Large intestine (tissue), 12 donors: ENCODE results near the gene GPATCH1. TPM values are rescaled to one million over a fixed set of nuclear protein-coding genes. Genes with fewer than 3 reads are reported as not detected.
"Not testable (repeated sequence)": the region's sequence is repeated elsewhere in the genome, so short reads cannot be mapped to it uniquely, and the experiment has no call there.

Source experiments
- DNase-seq, 2 donors: peaks; one replicate each; pipeline versions ENCODE4 v3.0.0 to v3.0.0-alpha.2; 2013
- H3K27ac ChIP-seq: one replicate; pipeline ENCODE4 v1.5.1; 2013; ENCODE audit warnings: low read length
- H3K27me3 ChIP-seq: 2 replicates; pipeline ENCODE4 v1.6.1; 2013; ENCODE audit warnings: low read length; ENCODE audit not compliant: control insufficient read depth, insufficient read depth
- H3K36me3 ChIP-seq: 2 replicates; pipeline ENCODE4 v1.6.1; 2013; ENCODE audit warnings: low read length; ENCODE audit not compliant: control insufficient read depth, insufficient read depth
- H3K4me1 ChIP-seq: one replicate; pipeline ENCODE4 v1.6.1; 2013; ENCODE audit warnings: low read length; ENCODE audit not compliant: control insufficient read depth, insufficient read depth
- H3K4me3 ChIP-seq: one replicate; pipeline ENCODE4 v1.5.1; 2013; ENCODE audit warnings: low read length
- H3K9me3 ChIP-seq: one replicate; pipeline ENCODE4 v1.6.1; 2013; ENCODE audit warnings: mild to moderate bottlenecking, low read depth, low read length, moderate library complexity; ENCODE audit not compliant: control insufficient read depth
- WGBS: methylation state at CpG from one replicate; pipeline ENCODE4 v1.1.5; 2013; ENCODE audit warnings: low lambda C conversion rate; ENCODE audit not compliant: insufficient coverage; 5-methylcytosine and 5-hydroxymethylcytosine counted together
- long read RNA-seq, 11 donors: transcript quantifications; one replicate each; lab custom pipeline, GENCODE V29; 2026
- polyA plus RNA-seq: library from polyadenylated mRNA; unstranded; fragments of 120-200 nt; gene quantifications from one replicate; pipeline ENCODE4 v1.2.1, GENCODE V29; 2013

The GPATCH1 gene, protein sequence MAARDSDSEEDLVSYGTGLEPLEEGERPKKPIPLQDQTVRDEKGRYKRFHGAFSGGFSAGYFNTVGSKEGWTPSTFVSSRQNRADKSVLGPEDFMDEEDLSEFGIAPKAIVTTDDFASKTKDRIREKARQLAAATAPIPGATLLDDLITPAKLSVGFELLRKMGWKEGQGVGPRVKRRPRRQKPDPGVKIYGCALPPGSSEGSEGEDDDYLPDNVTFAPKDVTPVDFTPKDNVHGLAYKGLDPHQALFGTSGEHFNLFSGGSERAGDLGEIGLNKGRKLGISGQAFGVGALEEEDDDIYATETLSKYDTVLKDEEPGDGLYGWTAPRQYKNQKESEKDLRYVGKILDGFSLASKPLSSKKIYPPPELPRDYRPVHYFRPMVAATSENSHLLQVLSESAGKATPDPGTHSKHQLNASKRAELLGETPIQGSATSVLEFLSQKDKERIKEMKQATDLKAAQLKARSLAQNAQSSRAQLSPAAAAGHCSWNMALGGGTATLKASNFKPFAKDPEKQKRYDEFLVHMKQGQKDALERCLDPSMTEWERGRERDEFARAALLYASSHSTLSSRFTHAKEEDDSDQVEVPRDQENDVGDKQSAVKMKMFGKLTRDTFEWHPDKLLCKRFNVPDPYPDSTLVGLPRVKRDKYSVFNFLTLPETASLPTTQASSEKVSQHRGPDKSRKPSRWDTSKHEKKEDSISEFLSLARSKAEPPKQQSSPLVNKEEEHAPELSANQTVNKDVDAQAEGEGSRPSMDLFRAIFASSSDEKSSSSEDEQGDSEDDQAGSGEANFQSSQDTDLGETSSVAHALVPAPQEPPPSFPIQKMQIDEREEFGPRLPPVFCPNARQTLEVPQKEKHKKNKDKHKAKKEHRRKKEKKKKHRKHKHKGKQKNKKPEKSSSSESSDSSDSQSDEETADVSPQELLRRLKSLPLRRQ
- 11.9 TPM for polyA plus RNA-seq
- long read RNA-seq, donor 1, partial matches to known transcripts: 0 of 2 reads
- long read RNA-seq, donor 1, other reads (novel, unspliced or antisense): 0 of 2 reads
- long read RNA-seq, donor 2, partial matches to known transcripts: 0 of 1 reads
- long read RNA-seq, donor 2, other reads (novel, unspliced or antisense): 0 of 1 reads
- long read RNA-seq, donor 3: 0 reads
- long read RNA-seq, donor 4: 0 reads
- long read RNA-seq, donor 5: 0 reads
- long read RNA-seq, donor 6: 0 reads
- long read RNA-seq, donor 7: 0 reads
- long read RNA-seq, donor 8: 0 reads
- long read RNA-seq, donor 9, partial matches to known transcripts: 0 of 1 reads
- long read RNA-seq, donor 9, other reads (novel, unspliced or antisense): 0 of 1 reads
- long read RNA-seq, donor 10, partial matches to known transcripts: 0 of 1 reads
- long read RNA-seq, donor 10, other reads (novel, unspliced or antisense): 0 of 1 reads
- long read RNA-seq, donor 11: 0 reads

DNA sequence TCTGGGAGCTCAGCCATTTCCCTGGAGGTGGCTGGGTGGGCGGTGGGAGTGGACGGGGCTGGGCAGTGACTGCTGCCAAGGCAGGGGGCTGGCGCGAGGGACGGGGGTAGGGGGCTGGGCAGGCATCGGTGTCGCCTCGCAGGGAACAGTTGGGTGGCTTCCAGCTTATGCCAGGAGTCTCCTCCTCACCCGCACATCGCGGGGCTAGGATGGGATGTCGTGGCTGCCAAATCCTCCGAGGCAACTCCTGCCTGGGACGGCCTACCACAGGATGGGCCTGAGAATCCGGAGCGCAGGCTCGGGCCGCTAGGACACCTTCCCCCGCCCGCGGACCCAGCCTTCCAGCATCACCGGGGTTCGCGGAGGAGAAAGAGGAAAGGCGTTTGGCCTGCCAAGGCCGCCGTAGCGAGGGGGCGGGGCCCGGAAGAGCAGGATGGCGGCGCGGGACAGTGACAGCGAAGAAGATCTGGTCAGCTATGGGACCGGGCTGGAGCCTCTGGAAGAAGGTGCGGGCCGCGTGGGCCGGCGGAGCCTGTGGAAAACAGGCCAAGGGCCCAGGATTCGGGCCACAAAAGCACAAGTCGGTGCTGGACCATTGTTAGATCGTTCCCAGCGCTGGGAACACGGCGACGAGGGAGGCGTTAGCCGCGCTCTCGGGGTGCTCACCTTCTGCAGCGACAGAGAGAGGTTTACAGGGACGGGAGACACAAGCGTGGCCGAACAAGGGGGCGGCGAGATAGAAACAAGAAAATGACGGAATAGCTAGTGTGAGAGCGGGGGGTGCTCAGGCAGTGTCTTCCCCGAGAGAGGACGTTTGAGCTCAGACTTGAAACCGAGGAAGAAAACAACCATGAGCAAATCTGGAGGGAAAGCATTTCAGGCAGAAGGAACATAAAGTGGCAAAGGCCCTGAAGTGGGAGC is at the start of gene GPATCH1:
TSS of gene GPATCH1 (plus strand) at position 421 of the 921 bp plus-strand sequence. CDS start at position 434, 13 bp downstream.
- Histone ChIP-seq H3K36me3 (no peaks in the 10 kb centered on the region), H3K27me3 (no peaks in the 10 kb centered on the region), H3K9me3 (no peaks in the 10 kb centered on the region), H3K27ac (peak within 1 kb of the TSS; percentile 73), H3K4me1 (peaks cover 31% of the 10 kb centered on the region), H3K4me3 (peak within 1 kb of the TSS; percentile 82)
- no CpG with 5 or more reads among the region's 62 CpGs for WGBS
- DNase-seq: peak; percentile 79 to 89

DNA sequence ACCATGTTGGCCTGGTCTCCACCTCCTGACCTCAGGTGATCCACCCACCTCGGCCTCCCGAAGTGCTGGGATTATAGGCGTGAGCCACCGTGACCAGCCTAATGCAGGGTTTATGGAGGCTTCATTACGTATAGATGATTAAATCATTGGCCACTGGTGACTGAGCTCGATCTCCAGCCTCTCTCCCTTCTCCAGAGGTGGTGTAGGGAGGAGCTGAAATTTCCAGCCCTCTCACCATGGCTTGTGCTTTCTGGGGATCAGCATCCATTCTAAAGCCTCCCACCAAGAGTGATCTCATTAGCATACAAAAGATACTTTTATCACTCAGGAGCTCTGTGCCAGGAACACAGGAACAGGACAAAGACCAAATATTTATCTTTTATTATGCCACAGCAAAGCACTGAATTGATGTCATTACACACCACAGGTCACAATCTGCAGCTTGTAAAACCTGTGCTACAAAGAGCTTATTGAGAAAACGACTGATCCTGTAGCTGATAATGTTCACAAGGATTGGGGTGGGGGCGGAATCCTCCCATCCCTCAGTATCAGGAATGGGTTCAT is 48.7 kb upstream of the GPATCH1 start:
- Histone ChIP-seq H3K27me3 (no peaks in the 10 kb centered on the region), H3K4me3 (no peak overlapping the region), H3K9me3 (peaks cover 10% of the 10 kb centered on the region), H3K36me3 (peaks cover 4% of the 10 kb centered on the region), H3K27ac (peak overlapping the region; percentile 72), H3K4me1 (peaks cover 12% of the 10 kb centered on the region)
- peak; percentile 54 to 88 for DNase-seq
- no CpG with 5 or more reads among the region's 8 CpGs for WGBS

DNA sequence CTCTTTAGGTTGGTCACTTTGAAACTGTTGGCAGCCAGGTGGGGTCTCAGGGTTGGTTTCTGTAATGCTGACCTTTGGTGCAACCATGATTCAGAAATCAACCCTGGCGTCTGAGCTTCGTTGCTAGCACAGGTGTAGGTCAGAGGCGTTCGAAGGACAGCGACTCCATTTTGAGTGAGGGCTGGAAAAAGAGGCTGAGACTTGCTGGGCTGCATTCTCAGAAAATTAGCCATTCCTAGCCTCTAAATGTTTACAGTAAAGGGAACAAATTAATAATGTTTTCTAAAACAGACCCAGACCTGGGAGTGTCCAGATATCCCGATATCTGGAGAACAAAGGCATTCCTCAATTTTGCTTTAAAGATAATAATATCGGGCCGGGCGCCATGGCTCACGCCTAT is 45.5 kb upstream of the GPATCH1 start:
- H3K4me1 ChIP-seq: peaks cover 28% of the 10 kb centered on the region
- no CpG with 5 or more reads among the region's 10 CpGs for whole genome bisulfite sequencing

DNA sequence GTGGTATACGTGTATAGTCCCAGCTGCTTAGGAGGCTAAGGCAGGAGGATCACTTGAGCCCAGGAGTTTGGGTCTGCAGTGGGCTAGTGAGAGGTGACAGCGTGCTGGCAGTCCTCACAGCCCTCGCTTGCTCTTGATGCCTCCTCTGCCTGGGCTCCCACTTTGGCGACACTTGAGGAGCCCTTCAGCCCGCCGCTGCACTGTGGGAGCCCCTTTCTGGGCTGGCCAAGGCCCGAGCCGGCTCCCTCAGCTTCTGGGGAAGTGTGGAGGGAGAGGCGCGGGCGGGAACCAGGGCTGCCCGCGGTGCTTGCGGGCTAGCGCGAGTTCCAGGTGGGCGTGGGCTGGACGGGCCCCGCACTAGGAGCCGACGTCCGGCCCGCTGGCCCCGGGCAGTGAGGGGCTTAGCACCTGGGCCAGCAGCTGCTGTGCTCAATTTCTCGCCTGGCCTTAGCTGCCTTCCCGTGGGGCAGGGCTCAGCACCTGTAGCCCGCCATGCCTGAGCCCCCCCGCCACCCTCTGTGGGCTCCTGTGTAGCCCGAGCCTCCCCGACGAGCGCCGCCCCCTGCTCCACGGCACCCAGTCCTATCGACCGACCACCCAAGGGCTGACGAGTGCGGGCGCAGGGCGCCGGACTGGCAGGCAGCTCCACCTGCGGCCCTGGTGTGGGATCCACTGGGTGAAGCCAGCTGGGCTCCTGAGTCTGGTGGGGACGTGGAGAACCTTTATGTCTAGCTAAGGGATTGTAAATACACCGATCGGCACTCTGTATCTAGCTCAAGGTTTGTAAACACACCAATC is 44.4 kb upstream of the GPATCH1 start:
- H3K36me3 ChIP-seq, H3K27me3 ChIP-seq, DNase-seq, H3K4me3 ChIP-seq, H3K9me3 ChIP-seq, H3K27ac ChIP-seq: not testable (repeated sequence)
- WGBS: 100% methylated on average over 2 of the region's 45 CpGs
- H3K4me1 ChIP-seq: peaks cover 36% of the 10 kb centered on the region

More for the DNA sequence above, 45.5 kb upstream of the GPATCH1 start:
- H3K36me3 ChIP-seq: peaks cover 4% of the 10 kb centered on the region
- peaks cover 7% of the 10 kb centered on the region for H3K9me3 ChIP-seq
- no peak overlapping the region for H3K27ac ChIP-seq
- DNase-seq: no peak
- no peaks in the 10 kb centered on the region for H3K27me3 ChIP-seq
- no peak overlapping the region for H3K4me3 ChIP-seq

DNA sequence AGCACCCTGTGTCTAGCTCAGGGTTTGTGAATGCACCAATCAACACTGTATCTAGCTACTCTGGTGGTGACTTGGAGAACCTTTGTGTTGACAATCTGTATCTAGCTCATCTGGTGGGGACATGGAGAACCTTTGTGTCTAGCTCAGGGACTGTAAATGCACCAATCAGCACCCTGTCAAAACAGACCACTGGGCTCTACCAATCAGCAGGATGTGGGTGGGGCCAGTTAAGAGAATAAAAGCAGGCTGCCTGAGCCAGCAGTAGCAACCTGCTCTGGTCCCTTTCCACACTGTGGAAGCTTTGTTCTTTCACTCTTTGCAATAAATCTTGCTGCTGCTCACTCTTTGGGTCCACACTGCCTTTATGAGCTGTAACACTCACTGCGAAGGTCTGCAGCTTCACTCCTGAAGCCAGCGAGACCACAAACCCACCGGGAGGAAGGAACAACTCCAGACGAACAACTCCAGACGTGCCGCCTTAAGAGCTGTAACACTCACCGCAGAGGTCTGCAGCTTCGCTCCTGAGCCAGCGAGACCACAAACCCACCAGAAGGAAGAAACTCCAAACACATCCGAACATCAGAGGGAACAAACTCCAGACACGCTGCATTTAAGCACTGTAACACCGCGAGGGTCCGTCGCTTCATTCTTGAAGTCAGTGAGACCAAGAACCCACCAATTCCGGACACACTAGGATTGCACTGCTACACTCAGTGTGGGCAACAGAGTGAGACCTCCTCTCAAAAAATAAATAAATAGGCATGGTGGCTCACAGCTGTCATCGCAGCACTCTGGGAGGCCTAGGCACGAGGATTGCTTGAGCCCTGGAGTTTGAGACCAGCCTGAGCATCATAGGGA is 43.6 kb upstream of the GPATCH1 start:
- not testable (repeated sequence) for H3K4me3 ChIP-seq, H3K36me3 ChIP-seq, H3K27ac ChIP-seq, H3K27me3 ChIP-seq, DNase-seq, H3K9me3 ChIP-seq
- peaks cover 41% of the 10 kb centered on the region for H3K4me1 ChIP-seq
- whole genome bisulfite sequencing: no CpG with 5 or more reads among the region's 18 CpGs

DNA sequence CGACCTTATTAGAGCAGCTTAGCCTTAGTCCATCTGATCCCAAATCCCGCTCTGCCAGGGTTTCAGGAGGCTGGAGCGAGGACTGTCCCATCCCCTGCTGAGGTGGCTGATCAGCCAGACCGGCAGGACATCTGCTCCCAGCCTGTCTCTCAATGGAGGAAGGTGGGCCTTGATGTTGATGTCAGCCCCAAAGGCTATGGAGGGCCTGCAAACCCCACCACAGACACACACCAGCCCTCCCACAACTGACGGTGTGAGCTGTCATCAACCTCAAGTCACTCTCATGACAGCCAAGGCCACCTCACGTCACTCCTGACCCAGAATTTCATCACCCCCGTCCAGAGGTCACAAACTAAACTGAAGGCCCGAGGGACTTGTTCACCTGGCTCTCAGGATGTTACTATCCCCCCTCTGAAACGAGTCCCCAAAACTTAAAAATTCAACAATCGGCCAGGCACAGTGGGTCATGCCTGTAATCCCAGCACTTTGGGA is 41.8 kb upstream of the GPATCH1 start:
- no CpG with 5 or more reads among the region's 10 CpGs for WGBS
- H3K27me3 ChIP-seq: no peaks in the 10 kb centered on the region
- peaks cover 39% of the 10 kb centered on the region for H3K4me1 ChIP-seq
- peak overlapping the region; percentile 95 for H3K27ac ChIP-seq
- H3K9me3 ChIP-seq: peaks cover 7% of the 10 kb centered on the region
- peak in 1 of 2 donors; percentile 66 for DNase-seq
- peaks cover 4% of the 10 kb centered on the region for H3K36me3 ChIP-seq
- H3K4me3 ChIP-seq: no peak overlapping the region

DNA sequence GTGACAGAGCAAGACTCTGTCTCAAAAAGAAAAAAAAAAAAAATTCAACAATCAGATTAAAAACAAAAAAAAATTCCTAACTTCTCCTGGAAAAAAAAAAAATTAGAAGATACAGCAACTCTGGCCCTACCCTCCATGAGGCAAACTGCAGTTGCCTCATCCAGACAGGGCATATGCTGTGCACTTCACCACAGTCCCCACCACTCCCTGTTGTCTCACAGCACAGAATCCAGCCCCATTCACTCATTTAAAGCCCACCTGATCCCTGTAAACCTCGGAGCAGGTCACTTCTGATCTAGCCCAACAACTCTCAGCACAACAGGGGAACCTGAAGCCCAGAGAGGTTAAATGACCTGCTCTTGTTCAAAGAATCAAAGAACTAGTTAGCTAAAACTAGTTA is 41.2 kb upstream of the GPATCH1 start:
- no peaks in the 10 kb centered on the region for H3K27me3 ChIP-seq
- H3K4me1 ChIP-seq: peaks cover 39% of the 10 kb centered on the region
- peaks cover 7% of the 10 kb centered on the region for H3K9me3 ChIP-seq
- peak overlapping the region; percentile 95 for H3K27ac ChIP-seq
- DNase-seq: no peak
- WGBS: no CpG with 5 or more reads among the region's 1 CpG
- H3K36me3 ChIP-seq: peaks cover 4% of the 10 kb centered on the region
- H3K4me3 ChIP-seq: no peak overlapping the region
